Natural killer cell (primary cell): ENCODE data around the gene NACC2. TPM values are rescaled to one million over a fixed set of nuclear protein-coding genes. Genes with fewer than 3 reads are reported as not detected.

ENCODE experiments used
- ATAC-seq, 3 donors: fragments of 150-1000 bp in 2 of 3; fragments of 200-7000 bp in 1 of 3; cut with Tn5 transposase; 1 replicate in 1 of 3; 2 replicates in 2 of 3; pipeline ENCODE4 v1.10.0; 2021; ENCODE audit warnings: mild to moderate bottlenecking in 2 of 3, moderate library complexity in 2 of 3
- DNase-seq, 2 donors: peaks; one replicate each; pipeline versions ENCODE4 v3.0.0 to v3.0.0-alpha.2; 2013 to 2021; ENCODE audit warnings: mixed read lengths in 1 of 2
- H3K27ac ChIP-seq: one replicate; pipeline ENCODE4 v1.5.1; 2013; ENCODE audit warnings: mild to moderate bottlenecking, low read length
- H3K27me3 ChIP-seq: one replicate; pipeline ENCODE4 v1.6.1; 2013; ENCODE audit warnings: low read length; ENCODE audit not compliant: control insufficient read depth, insufficient read depth
- H3K36me3 ChIP-seq: one replicate; pipeline ENCODE4 v1.6.1; 2013; ENCODE audit warnings: low read length; ENCODE audit not compliant: control insufficient read depth, insufficient read depth
- H3K4me1 ChIP-seq: one replicate; pipeline ENCODE4 v1.6.1; 2013; ENCODE audit warnings: low read length; ENCODE audit not compliant: control insufficient read depth, insufficient read depth
- H3K4me3 ChIP-seq: one replicate; pipeline ENCODE4 v1.5.1; 2013; ENCODE audit warnings: low read length
- H3K9me3 ChIP-seq: one replicate; pipeline ENCODE4 v1.6.1; 2013; ENCODE audit warnings: low read length; ENCODE audit not compliant: control insufficient read depth, insufficient read depth
- H3K27ac Mint-ChIP-seq, 2 donors: one replicate each; pipeline ENCODE4 v1.8.0; 2022; ENCODE audit warnings: mild to moderate bottlenecking in 2 of 2, mixed read lengths in 2 of 2, moderate library complexity in 1 of 2
- H3K27me3 Mint-ChIP-seq, 2 donors: one replicate each; pipeline ENCODE4 v1.8.0; 2022; ENCODE audit warnings: low read depth in 2 of 2, mixed read lengths in 2 of 2
- H3K36me3 Mint-ChIP-seq: one replicate; pipeline ENCODE4 v1.8.0; 2022; ENCODE audit warnings: mixed read lengths
- H3K4me1 Mint-ChIP-seq, 2 donors: one replicate each; pipeline ENCODE4 v1.8.0; 2022; ENCODE audit warnings: mixed read lengths in 2 of 2
- H3K4me3 Mint-ChIP-seq: one replicate; pipeline ENCODE4 v1.8.0; 2022; ENCODE audit warnings: mild to moderate bottlenecking, moderate library complexity, mixed read lengths
- H3K9me3 Mint-ChIP-seq, 2 donors: one replicate each; pipeline ENCODE4 v1.8.0; 2022; ENCODE audit warnings: mixed read lengths in 2 of 2
- WGBS: methylation state at CpG from one replicate; pipeline ENCODE4 v1.1.7; 2013; ENCODE audit warnings: missing lambda C conversion rate; ENCODE audit not compliant: insufficient coverage; 5-methylcytosine and 5-hydroxymethylcytosine counted together
- intact Hi-C: fragments of 100-400 bp; cut with micrococcal nuclease; formaldehyde crosslinking; loops from one replicate; pipeline ENCODE4 v1.14.2; 2022
- total RNA-seq, 4 donors: library from RNA; stranded (reverse); fragments of 120-200 nt in 1 of 4; gene quantifications; one replicate each; pipeline versions ENCODE4 v1.2.3 to v1.2.4, GENCODE V29; 2013 to 2022
- TF ChIP-seq, protein P1 (sequence below): fragments of 200-600 bp; IDR thresholded peaks from one replicate; pipeline ENCODE4 v1.8.0; 2022; ENCODE audit warnings: antibody characterized with exemption

The NACC2 gene
- total RNA-seq, 3 donors from 2014 or later (not counting 1 experiment from before 2014, with no cell fraction given): 14.5 to 21.6 (median 21.2) TPM

DNA sequence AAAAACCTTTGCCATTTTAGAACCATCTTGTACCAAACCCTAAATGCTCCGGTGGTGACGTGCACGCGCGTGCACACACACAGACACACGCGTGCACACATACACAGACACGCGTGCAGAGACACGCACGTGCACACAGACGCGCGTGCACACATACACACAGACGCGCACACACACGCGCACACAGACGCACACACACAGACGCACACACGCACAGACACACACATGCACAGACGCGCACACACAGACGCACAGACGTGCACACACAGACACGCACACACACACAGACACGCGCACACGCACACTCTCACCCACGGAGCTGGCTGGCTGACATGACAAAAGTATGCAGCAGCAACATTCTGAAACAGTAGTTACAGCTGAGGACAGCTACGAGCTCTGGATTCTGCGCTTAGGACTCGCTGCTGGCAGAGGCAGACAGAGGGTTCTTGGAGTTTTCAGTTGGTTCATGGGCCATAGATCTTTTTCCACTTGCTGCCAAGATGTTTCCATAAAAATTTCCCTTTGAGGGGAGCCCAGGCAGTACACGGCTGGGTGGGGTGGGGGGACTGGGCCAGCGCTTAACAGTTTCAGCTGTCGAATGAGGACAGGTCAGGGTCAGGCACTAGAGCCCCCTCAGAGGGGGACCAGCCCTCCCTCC, 87.7 kb downstream of the NACC2 start:
- no peaks in the 10 kb centered on the region for H3K27me3 Mint-ChIP-seq
- intact Hi-C loops: no loop called here
- TF ChIP-seq, protein P1, sequence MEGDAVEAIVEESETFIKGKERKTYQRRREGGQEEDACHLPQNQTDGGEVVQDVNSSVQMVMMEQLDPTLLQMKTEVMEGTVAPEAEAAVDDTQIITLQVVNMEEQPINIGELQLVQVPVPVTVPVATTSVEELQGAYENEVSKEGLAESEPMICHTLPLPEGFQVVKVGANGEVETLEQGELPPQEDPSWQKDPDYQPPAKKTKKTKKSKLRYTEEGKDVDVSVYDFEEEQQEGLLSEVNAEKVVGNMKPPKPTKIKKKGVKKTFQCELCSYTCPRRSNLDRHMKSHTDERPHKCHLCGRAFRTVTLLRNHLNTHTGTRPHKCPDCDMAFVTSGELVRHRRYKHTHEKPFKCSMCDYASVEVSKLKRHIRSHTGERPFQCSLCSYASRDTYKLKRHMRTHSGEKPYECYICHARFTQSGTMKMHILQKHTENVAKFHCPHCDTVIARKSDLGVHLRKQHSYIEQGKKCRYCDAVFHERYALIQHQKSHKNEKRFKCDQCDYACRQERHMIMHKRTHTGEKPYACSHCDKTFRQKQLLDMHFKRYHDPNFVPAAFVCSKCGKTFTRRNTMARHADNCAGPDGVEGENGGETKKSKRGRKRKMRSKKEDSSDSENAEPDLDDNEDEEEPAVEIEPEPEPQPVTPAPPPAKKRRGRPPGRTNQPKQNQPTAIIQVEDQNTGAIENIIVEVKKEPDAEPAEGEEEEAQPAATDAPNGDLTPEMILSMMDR: no peak
- no peaks in the 10 kb centered on the region for H3K9me3 ChIP-seq
- no peaks in the 10 kb centered on the region for H3K9me3 Mint-ChIP-seq
- no peak for ATAC-seq
- H3K27ac Mint-ChIP-seq: no peak overlapping the region
- no peak overlapping the region for H3K27ac ChIP-seq
- H3K4me3 Mint-ChIP-seq: no peak overlapping the region
- no peaks in the 10 kb centered on the region for H3K4me1 ChIP-seq
- no peaks in the 10 kb centered on the region for H3K27me3 ChIP-seq
- H3K36me3 ChIP-seq: peaks cover 2% of the 10 kb centered on the region
- no peak for DNase-seq
- H3K36me3 Mint-ChIP-seq: no peaks in the 10 kb centered on the region
- no peak overlapping the region for H3K4me3 ChIP-seq
- 91% methylated on average over 36 of the region's 36 CpGs for WGBS
- peaks cover 0 to 4% of the 10 kb centered on the region in 2 donors for H3K4me1 Mint-ChIP-seq

DNA sequence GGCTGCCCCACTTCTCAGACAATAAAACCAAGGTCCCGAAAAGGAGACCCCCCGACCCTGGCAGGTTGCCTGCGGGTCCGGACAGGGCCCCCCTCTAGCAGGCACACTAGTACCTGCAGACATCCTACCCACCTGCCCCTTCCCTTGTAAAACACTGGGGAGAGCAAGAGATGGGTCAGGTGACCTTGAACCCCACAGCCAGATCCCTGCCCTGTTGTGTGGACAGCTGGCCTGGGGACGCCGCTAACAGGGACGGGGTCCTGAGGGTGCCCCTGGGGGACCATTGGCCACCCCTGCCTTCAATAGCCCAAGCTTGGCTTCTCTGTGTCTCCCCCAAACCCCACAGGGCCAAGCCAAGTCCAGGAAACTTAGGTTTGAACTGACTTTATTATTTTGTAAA, 88.9 kb downstream of the NACC2 start:
- no peak overlapping the region for H3K27ac Mint-ChIP-seq
- intact Hi-C loops: no loop called here
- H3K36me3 Mint-ChIP-seq: no peaks in the 10 kb centered on the region
- DNase-seq: no peak
- no peaks in the 10 kb centered on the region for H3K27me3 Mint-ChIP-seq
- Histone ChIP-seq H3K27ac (no peak overlapping the region), H3K9me3 (no peaks in the 10 kb centered on the region), H3K36me3 (peaks cover 2% of the 10 kb centered on the region), H3K27me3 (no peaks in the 10 kb centered on the region), H3K4me1 (no peaks in the 10 kb centered on the region), H3K4me3 (no peak overlapping the region)
- no peak for ATAC-seq
- H3K9me3 Mint-ChIP-seq: no peaks in the 10 kb centered on the region
- H3K4me3 Mint-ChIP-seq: no peak overlapping the region
- TF ChIP-seq, protein P1: no peak
- peaks cover 0 to 4% of the 10 kb centered on the region in 2 donors for H3K4me1 Mint-ChIP-seq
- WGBS: 90% methylated on average over 7 of the region's 7 CpGs

DNA sequence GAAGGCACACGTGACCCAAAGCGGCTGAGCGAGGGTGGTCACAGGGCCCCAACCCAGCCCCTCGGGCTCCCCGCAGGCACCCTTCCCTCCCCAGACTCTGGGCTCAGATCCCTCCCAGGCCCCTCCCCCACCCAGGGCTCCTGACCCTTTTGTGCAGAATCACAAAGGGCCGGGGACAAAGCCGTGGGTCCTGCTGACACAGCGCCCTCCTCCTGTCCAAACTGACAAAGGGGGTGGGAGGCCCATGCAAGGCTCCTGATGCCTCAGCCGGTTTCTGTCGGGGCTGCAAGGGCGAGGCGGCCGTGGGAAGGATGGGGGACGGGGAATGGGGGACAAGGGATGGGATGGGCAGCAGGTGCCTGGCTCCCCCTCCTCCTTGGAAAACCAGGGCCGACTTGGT, 90.4 kb downstream of the NACC2 start:
- no peak overlapping the region for H3K27ac ChIP-seq
- Mint-ChIP-seq H3K27ac (no peak overlapping the region), H3K4me3 (no peak overlapping the region), H3K27me3 (no peaks in the 10 kb centered on the region), H3K4me1 (peaks cover 0 to 4% of the 10 kb centered on the region in 2 donors), H3K36me3 (no peaks in the 10 kb centered on the region), H3K9me3 (no peaks in the 10 kb centered on the region)
- no peaks in the 10 kb centered on the region for H3K36me3 ChIP-seq
- TF ChIP-seq, protein P1: no peak
- no peaks in the 10 kb centered on the region for H3K27me3 ChIP-seq
- H3K4me1 ChIP-seq: no peaks in the 10 kb centered on the region
- DNase-seq (no peak), ATAC-seq (no peak)
- no peaks in the 10 kb centered on the region for H3K9me3 ChIP-seq
- WGBS: 86% methylated on average over 15 of the region's 15 CpGs
- intact Hi-C loops: no loop called here
- H3K4me3 ChIP-seq: no peak overlapping the region

DNA sequence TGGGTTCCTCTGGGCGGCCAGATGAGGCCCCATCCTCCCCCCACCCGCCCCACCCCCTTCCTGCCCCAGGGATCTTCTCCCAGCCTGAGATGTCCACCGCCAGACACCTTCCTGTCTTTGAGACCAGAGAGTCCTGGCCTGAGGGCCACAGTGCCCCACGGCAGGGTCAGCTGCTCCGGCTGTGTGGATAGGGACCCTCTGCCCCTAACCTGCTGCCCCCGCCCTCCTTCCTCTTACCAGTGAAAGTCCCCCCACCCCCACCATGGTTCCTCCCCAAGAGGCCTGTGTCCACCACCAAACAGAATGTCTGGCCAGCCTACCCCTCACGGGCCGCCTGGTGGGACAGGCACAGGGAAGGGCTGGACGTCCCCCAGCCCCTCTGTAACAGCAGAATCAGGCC, 90.9 kb downstream of the NACC2 start:
- no peaks in the 10 kb centered on the region for H3K9me3 ChIP-seq
- H3K4me1 ChIP-seq: no peaks in the 10 kb centered on the region
- peak overlapping the region in 1 of 2 donors; percentile 42 for H3K27ac Mint-ChIP-seq
- H3K4me3 ChIP-seq: no peak overlapping the region
- ATAC-seq: no peak
- TF ChIP-seq, protein P1: no peak
- no peaks in the 10 kb centered on the region for H3K36me3 Mint-ChIP-seq
- no peak for DNase-seq
- H3K27me3 ChIP-seq: no peaks in the 10 kb centered on the region
- WGBS: 88% methylated on average over 8 of the region's 9 CpGs
- H3K4me3 Mint-ChIP-seq: no peak overlapping the region
- H3K27ac ChIP-seq: no peak overlapping the region
- H3K27me3 Mint-ChIP-seq: no peaks in the 10 kb centered on the region
- no peaks in the 10 kb centered on the region for H3K36me3 ChIP-seq
- peaks cover 0 to 4% of the 10 kb centered on the region in 2 donors for H3K4me1 Mint-ChIP-seq
- intact Hi-C loops: no loop called here
- H3K9me3 Mint-ChIP-seq: no peaks in the 10 kb centered on the region
